DOHH2 (cell line): ENCODE data around the gene GLRX2.
A peak's percentile ranks its signal among the peaks of the same experiment; 100 is the strongest.

Experiments used
- H3F3A ChIP-seq: fragments of 200-600 bp; sonication (generic), shearing (Covaris generic); 2 replicates; pipeline ENCODE4 v1.6.0; 2016; ENCODE audit warnings: antibody characterized with exemption, mild to moderate bottlenecking; ENCODE audit not compliant: control insufficient read depth, insufficient read depth
- H3K27ac ChIP-seq: fragments of 200-600 bp; sonication (generic); 2 replicates; pipeline ENCODE4 v1.5.1; 2014; ENCODE audit warnings: low read depth, mild to moderate bottlenecking, low read length, moderate library complexity
- H3K27me3 ChIP-seq: fragments of 200-600 bp; sonication (generic); 2 replicates; pipeline ENCODE4 v1.6.1; 2014; ENCODE audit warnings: mild to moderate bottlenecking, low read length, mixed read lengths; ENCODE audit not compliant: control insufficient read depth
- H3K36me3 ChIP-seq: fragments of 200-600 bp; sonication (generic); 2 replicates; pipeline ENCODE4 v1.6.1; 2014; ENCODE audit warnings: mild to moderate bottlenecking, low read length, moderate library complexity, mixed read lengths; ENCODE audit not compliant: control insufficient read depth
- H3K4me1 ChIP-seq: fragments of 200-600 bp; sonication (generic); 2 replicates; pipeline ENCODE4 v1.6.1; 2014; ENCODE audit warnings: mild to moderate bottlenecking, low read length, mixed read lengths; ENCODE audit not compliant: control insufficient read depth
- H3K4me2 ChIP-seq: fragments of 200-600 bp; sonication (generic); 2 replicates; pipeline ENCODE4 v1.6.0; 2014; ENCODE audit warnings: mild to moderate bottlenecking, low read length, moderate library complexity
- H3K4me3 ChIP-seq: fragments of 200-600 bp; sonication (generic); 2 replicates; pipeline ENCODE4 v1.5.1; 2014; ENCODE audit warnings: mild to moderate bottlenecking, low read length, mixed read lengths
- H3K79me2 ChIP-seq: fragments of 200-600 bp; sonication (generic); 2 replicates; pipeline ENCODE4 v1.6.1; 2014; ENCODE audit warnings: mild to moderate bottlenecking, low read length, mixed read lengths; ENCODE audit not compliant: control insufficient read depth
- H3K9me2 ChIP-seq: fragments of 200-600 bp; sonication (generic); replicated peaks from 2 replicates; pipeline ENCODE4 v1.6.1; 2014; ENCODE audit warnings: mild to moderate bottlenecking, low read length, mixed read lengths; ENCODE audit not compliant: control insufficient read depth
- H3K9me3 ChIP-seq: fragments of 200-600 bp; sonication (generic); 2 replicates; pipeline ENCODE4 v1.6.1; 2014; ENCODE audit warnings: antibody characterized with exemption, low read length, mixed read lengths; ENCODE audit not compliant: control insufficient read depth, insufficient read depth
- H4K20me1 ChIP-seq: fragments of 200-600 bp; sonication (generic); 2 replicates; pipeline ENCODE4 v1.6.0; 2014; ENCODE audit warnings: low read depth, mild to moderate bottlenecking, antibody characterized with exemption, low read length, moderate library complexity; ENCODE audit not compliant: control insufficient read depth, insufficient read depth
- EZH2phosphoT487 ChIP-seq: fragments of 200-600 bp; sonication (generic); IDR thresholded peaks from 2 replicates; pipeline ENCODE4 v1.6.1; 2017; ENCODE audit warnings: borderline replicate concordance, mild to moderate bottlenecking, antibody characterized with exemption, low read length, moderate library complexity, mixed read lengths
- TF ChIP-seq, protein P1 (sequence below): fragments of 200-600 bp; sonication (generic); IDR thresholded peaks from one replicate; pipeline ENCODE4 v1.5.1; 2014; ENCODE audit warnings: antibody characterized with exemption, mild to moderate bottlenecking, low read depth, low read length; ENCODE audit not compliant: poor library complexity, severe bottlenecking

Gene GLRX2

DNA sequence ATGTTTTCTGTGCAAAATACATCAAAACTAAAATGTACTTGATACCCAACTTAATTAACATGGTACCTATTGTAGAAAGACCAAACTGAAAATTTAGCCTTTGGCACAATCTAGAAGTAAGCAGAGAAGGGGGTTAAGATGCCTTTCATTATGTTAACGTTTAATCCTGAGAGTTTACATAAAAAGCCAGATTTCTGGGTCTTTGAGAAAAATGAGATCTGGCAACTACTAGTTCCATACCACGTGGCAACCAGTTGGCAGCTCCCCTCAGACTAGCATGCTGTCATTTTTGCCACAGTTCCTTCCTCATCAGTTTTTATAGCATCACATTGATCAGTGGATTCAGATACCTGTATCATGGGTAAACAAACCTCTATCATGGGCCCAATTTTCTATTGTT is 44.3 kb downstream of the GLRX2 start:
- TF ChIP-seq, protein P1, sequence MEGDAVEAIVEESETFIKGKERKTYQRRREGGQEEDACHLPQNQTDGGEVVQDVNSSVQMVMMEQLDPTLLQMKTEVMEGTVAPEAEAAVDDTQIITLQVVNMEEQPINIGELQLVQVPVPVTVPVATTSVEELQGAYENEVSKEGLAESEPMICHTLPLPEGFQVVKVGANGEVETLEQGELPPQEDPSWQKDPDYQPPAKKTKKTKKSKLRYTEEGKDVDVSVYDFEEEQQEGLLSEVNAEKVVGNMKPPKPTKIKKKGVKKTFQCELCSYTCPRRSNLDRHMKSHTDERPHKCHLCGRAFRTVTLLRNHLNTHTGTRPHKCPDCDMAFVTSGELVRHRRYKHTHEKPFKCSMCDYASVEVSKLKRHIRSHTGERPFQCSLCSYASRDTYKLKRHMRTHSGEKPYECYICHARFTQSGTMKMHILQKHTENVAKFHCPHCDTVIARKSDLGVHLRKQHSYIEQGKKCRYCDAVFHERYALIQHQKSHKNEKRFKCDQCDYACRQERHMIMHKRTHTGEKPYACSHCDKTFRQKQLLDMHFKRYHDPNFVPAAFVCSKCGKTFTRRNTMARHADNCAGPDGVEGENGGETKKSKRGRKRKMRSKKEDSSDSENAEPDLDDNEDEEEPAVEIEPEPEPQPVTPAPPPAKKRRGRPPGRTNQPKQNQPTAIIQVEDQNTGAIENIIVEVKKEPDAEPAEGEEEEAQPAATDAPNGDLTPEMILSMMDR: no peak
- no peak for TF ChIP-seq EZH2phosphoT487
- peaks cover 14% of the 10 kb centered on the region; the same call in 1 of the 2 replicates for H4K20me1 ChIP-seq
- peaks cover 5% of the 10 kb centered on the region; the same call in 1 of the 2 replicates for H3K9me3 ChIP-seq
- H3K79me2 ChIP-seq: peaks cover 99% of the 10 kb centered on the region
- 0 out of 2 replicates have a peak, but pooled peaks cover 2% of the 10 kb centered on the region for H3F3A ChIP-seq
- H3K4me3 ChIP-seq: peak overlapping the region; percentile 99
- peaks cover 45% of the 10 kb centered on the region for H3K4me1 ChIP-seq
- peaks cover 51% of the 10 kb centered on the region for H3K36me3 ChIP-seq
- H3K27ac ChIP-seq: no peak overlapping the region
- peak overlapping the region; percentile 90 for H3K4me2 ChIP-seq
- H3K27me3 ChIP-seq: no peaks in the 10 kb centered on the region
- no peaks in the 10 kb centered on the region for H3K9me2 ChIP-seq

DNA sequence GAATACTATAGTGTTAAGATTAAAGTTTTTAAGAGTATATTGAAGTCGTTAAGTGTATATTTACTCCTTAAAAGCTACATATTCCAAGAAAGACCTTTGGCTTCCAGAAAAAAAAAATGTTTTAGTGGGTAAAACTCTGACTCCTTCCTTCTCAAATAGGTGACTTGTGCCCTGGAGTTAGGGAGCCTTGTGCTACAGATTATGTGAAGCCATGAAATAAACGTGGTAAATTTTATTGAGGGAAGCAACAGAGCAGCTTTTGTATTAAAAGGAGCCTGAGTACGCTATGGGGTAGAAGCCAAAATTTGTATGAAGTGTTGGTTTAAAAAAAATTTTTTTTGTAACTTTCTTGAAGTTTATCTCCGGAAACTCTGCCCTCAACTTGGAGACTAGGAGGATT is 44.8 kb downstream of the GLRX2 start:
- Histone ChIP-seq H3K27ac (peak overlapping the region; percentile 76; the same call in 1 of the 2 replicates), H4K20me1 (peaks cover 14% of the 10 kb centered on the region; the same call in 1 of the 2 replicates), H3K4me1 (peaks cover 42% of the 10 kb centered on the region), H3K4me2 (peak overlapping the region; percentile 90), H3K9me3 (peaks cover 5% of the 10 kb centered on the region; the same call in 1 of the 2 replicates), H3K4me3 (peak overlapping the region; percentile 99), H3K36me3 (peaks cover 54% of the 10 kb centered on the region), H3F3A (0 out of 2 replicates have a peak, but pooled peaks cover 2% of the 10 kb centered on the region), H3K79me2 (peaks cover 99% of the 10 kb centered on the region), H3K9me2 (no peaks in the 10 kb centered on the region), H3K27me3 (no peaks in the 10 kb centered on the region)
- no peak for TF ChIP-seq EZH2phosphoT487
- TF ChIP-seq, protein P1: no peak

DNA sequence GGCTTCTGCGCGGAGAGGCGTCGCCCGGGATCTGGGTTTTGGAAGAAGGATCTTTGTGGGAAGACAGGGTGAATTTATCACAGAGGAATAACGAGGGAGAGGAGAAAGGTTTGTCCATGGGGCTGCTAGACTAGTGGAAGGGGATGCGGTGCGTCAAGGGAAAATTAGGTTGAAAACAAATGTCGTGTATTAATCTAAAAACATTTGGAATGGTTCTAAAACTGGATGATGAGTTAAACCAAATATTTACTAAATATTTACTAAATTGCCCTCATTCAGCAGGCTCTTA is 45.2 kb downstream of the GLRX2 start:
- H3K27ac ChIP-seq: peak overlapping the region; percentile 76
- 0 out of 2 replicates have a peak, but pooled peaks cover 2% of the 10 kb centered on the region for H3F3A ChIP-seq
- H3K27me3 ChIP-seq: no peaks in the 10 kb centered on the region
- peaks cover 14% of the 10 kb centered on the region; the same call in 1 of the 2 replicates for H4K20me1 ChIP-seq
- H3K4me3 ChIP-seq: peak overlapping the region; percentile 99
- H3K4me1 ChIP-seq: peaks cover 42% of the 10 kb centered on the region
- H3K79me2 ChIP-seq: peaks cover 99% of the 10 kb centered on the region
- TF ChIP-seq, protein P1: no peak
- no peak for TF ChIP-seq EZH2phosphoT487
- peaks cover 5% of the 10 kb centered on the region; the same call in 1 of the 2 replicates for H3K9me3 ChIP-seq
- H3K9me2 ChIP-seq: no peaks in the 10 kb centered on the region
- H3K4me2 ChIP-seq: peak overlapping the region; percentile 90
- peaks cover 57% of the 10 kb centered on the region for H3K36me3 ChIP-seq
